Measurements from ENCODE around the gene RAPGEF1.
"Not testable (repeated sequence)": the region's sequence is repeated elsewhere in the genome, so short reads cannot be mapped to it uniquely, and the experiment has no call there.

The RAPGEF1 gene

GRCh38 chr9:131697097-131697496, 42.8 kb downstream of the RAPGEF1 start:
- in situ Hi-C loops (cut with HindIII; ENCODE audit: low pct_unique_long_range_greater_than_20kb, low sequenced_read_pairs), result no loop called here
- DNase-seq (ENCODE audit: low read depth in 1 of 2, low spot score in 1 of 2), result no peak
- no peak for TF ChIP-seq JUND (IDR thresholded peaks at IDR 0.05; ENCODE audit: low read depth)

- in situ Hi-C loops (cut with HindIII; ENCODE audit: low pct_unique_long_range_greater_than_20kb, low sequenced_read_pairs), result no loop called here
- TF ChIP-seq JUND (IDR thresholded peaks at IDR 0.05; ENCODE audit: low read depth), result no peak
- no peak for DNase-seq (ENCODE audit: low read depth in 1 of 2, low spot score in 1 of 2)
These were observed 43.9 kb downstream of the RAPGEF1 start for GRCh38 chr9:131695836-131696460.

- no peak for TF ChIP-seq JUND (IDR thresholded peaks at IDR 0.05; ENCODE audit: low read depth)
- no peak for DNase-seq (ENCODE audit: low read depth in 1 of 2, low spot score in 1 of 2)
- in situ Hi-C loops (cut with HindIII; ENCODE audit: low pct_unique_long_range_greater_than_20kb, low sequenced_read_pairs), result no loop called here
These were observed 44.5 kb downstream of the RAPGEF1 start for GRCh38 chr9:131695366-131695765.

- in situ Hi-C loops (cut with HindIII; ENCODE audit: low pct_unique_long_range_greater_than_20kb, low sequenced_read_pairs), result no loop called here
- no peak for DNase-seq (ENCODE audit: low read depth in 1 of 2, low spot score in 1 of 2)
- no peak for TF ChIP-seq JUND (IDR thresholded peaks at IDR 0.05; ENCODE audit: low read depth)
These were observed 46.0 kb downstream of the RAPGEF1 start for GRCh38 chr9:131693651-131694597.

- no peak for DNase-seq (ENCODE audit: low read depth in 1 of 2, low spot score in 1 of 2)
- TF ChIP-seq JUND (IDR thresholded peaks at IDR 0.05; ENCODE audit: low read depth), result no peak
- in situ Hi-C loops (cut with HindIII; ENCODE audit: low pct_unique_long_range_greater_than_20kb, low sequenced_read_pairs), result no loop called here
These were observed 47.0 kb downstream of the RAPGEF1 start for GRCh38 chr9:131692612-131693562.

GRCh38 chr9:131691969-131692611, 47.8 kb downstream of the RAPGEF1 start:
- DNase-seq (ENCODE audit: low read depth in 1 of 2, low spot score in 1 of 2), result no peak
- in situ Hi-C loops (cut with HindIII; ENCODE audit: low pct_unique_long_range_greater_than_20kb, low sequenced_read_pairs), result no loop called here
- TF ChIP-seq JUND (IDR thresholded peaks at IDR 0.05; ENCODE audit: low read depth), result no peak

- no peak for DNase-seq (ENCODE audit: low read depth in 1 of 2, low spot score in 1 of 2)
- in situ Hi-C loops (cut with HindIII; ENCODE audit: low pct_unique_long_range_greater_than_20kb, low sequenced_read_pairs), result no loop called here
- TF ChIP-seq JUND (IDR thresholded peaks at IDR 0.05; ENCODE audit: low read depth), result no peak
These were observed 48.8 kb downstream of the RAPGEF1 start for GRCh38 chr9:131690941-131691573.

GRCh38 chr9:131690462-131690861, 49.4 kb downstream of the RAPGEF1 start:
- TF ChIP-seq JUND (IDR thresholded peaks at IDR 0.05; ENCODE audit: low read depth), result no peak
- no peak for DNase-seq (ENCODE audit: low read depth in 1 of 2, low spot score in 1 of 2)
- in situ Hi-C loops (cut with HindIII; ENCODE audit: low pct_unique_long_range_greater_than_20kb, low sequenced_read_pairs), result no loop called here

- TF ChIP-seq JUND (IDR thresholded peaks at IDR 0.05; ENCODE audit: low read depth), result no peak
- DNase-seq (ENCODE audit: low read depth in 1 of 2, low spot score in 1 of 2), result no peak
- in situ Hi-C loops (cut with HindIII; ENCODE audit: low pct_unique_long_range_greater_than_20kb, low sequenced_read_pairs), result no loop called here
These were observed 51.5 kb downstream of the RAPGEF1 start for GRCh38 chr9:131688377-131688776.

GRCh38 chr9:131685753-131686706, 53.8 kb downstream of the RAPGEF1 start:
- DNase-seq (ENCODE audit: low read depth in 1 of 2, low spot score in 1 of 2), result peak in 1 of 2 experiments; percentile 42
- no peak for TF ChIP-seq JUND (IDR thresholded peaks at IDR 0.05; ENCODE audit: low read depth)
- in situ Hi-C loops (cut with HindIII; ENCODE audit: low pct_unique_long_range_greater_than_20kb, low sequenced_read_pairs), result no loop called here

GRCh38 chr9:131683094-131683493, 56.8 kb downstream of the RAPGEF1 start:
- in situ Hi-C loops (cut with HindIII; ENCODE audit: low pct_unique_long_range_greater_than_20kb, low sequenced_read_pairs); DNase-seq (ENCODE audit: low read depth in 1 of 2, low spot score in 1 of 2): not testable (repeated sequence)

Measured in T47D (cell line).